BLaER1 treated with 17β-estradiol and CSF1 and Interleukin-3, amounts not matched to agents 10 nM and 100 nM (cell line): Measurements from ENCODE around the gene RAMP2.

Experiments
- H3K27ac ChIP-seq, 11 experiments: shearing (Covaris generic); formaldehyde crosslinking; 2 replicates each; pipeline ENCODE4 v1.8.1; 2022
- H3K27me3 ChIP-seq, 11 experiments: shearing (Covaris generic); formaldehyde crosslinking; 2 replicates each; pipeline ENCODE4 v1.8.1; 2022
- H3K36me3 ChIP-seq, 11 experiments: shearing (Covaris generic); formaldehyde crosslinking; 2 replicates each; pipeline ENCODE4 v1.8.1; 2022
- H3K4me1 ChIP-seq, 10 experiments: shearing (Covaris generic); formaldehyde crosslinking; 2 replicates each; pipeline ENCODE4 v1.8.1; 2022
- H3K4me2 ChIP-seq, 11 experiments: shearing (Covaris generic); formaldehyde crosslinking; 2 replicates each; pipeline ENCODE4 v1.8.1; 2022
- H3K4me3 ChIP-seq, 10 experiments: shearing (Covaris generic); formaldehyde crosslinking; 2 replicates each; pipeline ENCODE4 v1.8.1; 2022
- H3K9ac ChIP-seq, 11 experiments: shearing (Covaris generic); formaldehyde crosslinking; 2 replicates each; pipeline ENCODE4 v1.8.1; 2022
- H3K9me3 ChIP-seq, 11 experiments: shearing (Covaris generic); formaldehyde crosslinking; replicated peaks in 1 of 11; 2 replicates each; pipeline ENCODE4 v1.8.1; 2022
- H4K20me1 ChIP-seq, 11 experiments: shearing (Covaris generic); formaldehyde crosslinking; 2 replicates each; pipeline ENCODE4 v1.8.1; 2022
- Cebpa-rat ChIP-seq, 11 experiments: shearing (Covaris generic); IDR thresholded peaks; 2 replicates each; pipeline ENCODE4 v1.8.1; 2022

The RAMP2 gene

DNA sequence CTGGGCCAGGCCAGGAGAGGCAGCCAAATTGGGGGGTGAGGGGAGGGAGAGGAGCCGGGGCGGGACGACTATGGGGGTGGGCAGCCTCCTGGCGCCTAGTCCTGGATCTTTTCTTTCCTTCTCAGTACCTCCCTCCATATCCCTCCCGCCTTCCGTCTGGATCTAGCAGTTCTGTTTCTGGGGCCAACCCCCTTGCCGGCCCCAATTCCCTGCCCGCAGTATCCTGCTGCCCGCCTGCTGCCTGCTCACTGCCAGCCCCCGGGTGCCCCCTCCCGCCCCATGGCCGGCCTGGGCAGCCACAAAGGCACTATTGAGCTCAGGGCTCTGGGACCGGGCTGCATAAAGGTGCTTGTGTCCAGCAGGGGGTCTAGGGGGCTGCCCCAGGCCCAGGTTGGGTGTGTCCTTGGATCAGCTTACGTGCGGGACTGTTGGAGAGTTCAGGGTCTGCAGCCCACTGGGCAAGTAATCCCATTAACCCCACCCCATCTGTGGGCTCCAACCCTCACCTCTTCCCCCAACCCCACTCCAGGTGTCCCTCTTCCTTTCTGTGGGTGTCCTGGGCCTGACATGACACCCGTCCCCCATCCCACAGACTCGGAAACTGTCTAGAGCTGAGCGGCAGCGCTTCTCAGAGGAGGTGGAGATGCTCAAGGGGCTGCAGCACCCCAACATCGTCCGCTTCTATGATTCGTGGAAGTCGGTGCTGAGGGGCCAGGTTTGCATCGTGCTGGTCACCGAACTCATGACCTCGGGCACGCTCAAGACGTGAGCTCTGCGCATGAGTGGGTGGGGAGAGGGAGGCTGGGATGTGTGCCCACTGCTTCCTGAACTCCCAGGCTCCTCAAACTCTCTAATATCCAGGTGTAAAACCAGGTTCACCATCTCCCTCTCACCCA is 21.4 kb downstream of the RAMP2 start:
- H3K4me3 ChIP-seq = no peak overlapping the region
- H3K9ac ChIP-seq = no peak overlapping the region
- peaks cover 0 to 12% (median 0%) of the 10 kb centered on the region in 11 experiments; a peak in 1 of 22 replicates for H3K9me3 ChIP-seq
- peaks cover 86 to 100% (median 98%) of the 10 kb centered on the region in 11 experiments for H3K27me3 ChIP-seq
- H3K27ac ChIP-seq = no peak overlapping the region
- TF ChIP-seq Cebpa-rat (IDR thresholded peaks at IDR 0.05) = no peak
- no peak overlapping the region for H3K4me2 ChIP-seq
- H4K20me1 ChIP-seq = peaks cover 0 to 61% (median 14%) of the 10 kb centered on the region in 11 experiments; a peak in 14 of 22 replicates
- peaks cover 0 to 26% (median 22%) of the 10 kb centered on the region in 11 experiments; a peak in 15 of 22 replicates for H3K36me3 ChIP-seq
- H3K4me1 ChIP-seq = peaks cover 0 to 32% (median 8%) of the 10 kb centered on the region in 10 experiments; a peak in 13 of 20 replicates

- Histone ChIP-seq H3K4me1 (peaks cover 0 to 35% (median 8%) of the 10 kb centered on the region in 10 experiments; a peak in 13 of 20 replicates), H3K4me3 (no peak overlapping the region), H3K27me3 (peaks cover 86 to 100% (median 97%) of the 10 kb centered on the region in 11 experiments), H3K27ac (no peak overlapping the region), H3K9me3 (peaks cover 0 to 12% (median 0%) of the 10 kb centered on the region in 11 experiments; a peak in 1 of 22 replicates), H3K36me3 (peaks cover 0 to 19% (median 14%) of the 10 kb centered on the region in 11 experiments; a peak in 13 of 22 replicates), H4K20me1 (peaks cover 0 to 61% (median 14%) of the 10 kb centered on the region in 11 experiments; a peak in 14 of 22 replicates), H3K9ac (no peak overlapping the region), H3K4me2 (no peak overlapping the region)
- no peak for TF ChIP-seq Cebpa-rat (IDR thresholded peaks at IDR 0.05)
Observed at GRCh38 chr17:42783062-42783790, 22.2 kb downstream of the RAMP2 start.

GRCh38 chr17:42783791-42784138 is 22.7 kb downstream of the RAMP2 start:
- Histone ChIP-seq H3K4me3 (no peak overlapping the region), H3K27ac (no peak overlapping the region), H4K20me1 (peaks cover 0 to 56% (median 14%) of the 10 kb centered on the region in 11 experiments; a peak in 14 of 22 replicates), H3K9ac (no peak overlapping the region), H3K4me1 (peaks cover 0 to 29% (median 8%) of the 10 kb centered on the region in 10 experiments; a peak in 13 of 20 replicates), H3K9me3 (peaks cover 0 to 12% (median 0%) of the 10 kb centered on the region in 11 experiments; a peak in 1 of 22 replicates), H3K27me3 (peaks cover 83 to 97% (median 92%) of the 10 kb centered on the region in 11 experiments), H3K36me3 (peaks cover 0 to 14% (median 9%) of the 10 kb centered on the region in 11 experiments; a peak in 13 of 22 replicates), H3K4me2 (no peak overlapping the region)
- no peak for TF ChIP-seq Cebpa-rat (IDR thresholded peaks at IDR 0.05)

- Histone ChIP-seq H3K9ac (no peak overlapping the region), H3K4me2 (no peak overlapping the region), H3K36me3 (peaks cover 0 to 7% (median 3%) of the 10 kb centered on the region in 11 experiments; a peak in 9 of 22 replicates), H3K4me1 (peaks cover 0 to 25% (median 8%) of the 10 kb centered on the region in 10 experiments; a peak in 13 of 20 replicates), H4K20me1 (peaks cover 0 to 50% (median 14%) of the 10 kb centered on the region in 11 experiments; a peak in 14 of 22 replicates), H3K4me3 (no peak overlapping the region), H3K27me3 (peaks cover 77 to 91% (median 85%) of the 10 kb centered on the region in 11 experiments), H3K9me3 (peaks cover 0 to 12% (median 0%) of the 10 kb centered on the region in 11 experiments; a peak in 1 of 22 replicates), H3K27ac (no peak overlapping the region)
- TF ChIP-seq Cebpa-rat (IDR thresholded peaks at IDR 0.05) = no peak
Observed at GRCh38 chr17:42784409-42784808, 23.4 kb downstream of the RAMP2 start.

DNA sequence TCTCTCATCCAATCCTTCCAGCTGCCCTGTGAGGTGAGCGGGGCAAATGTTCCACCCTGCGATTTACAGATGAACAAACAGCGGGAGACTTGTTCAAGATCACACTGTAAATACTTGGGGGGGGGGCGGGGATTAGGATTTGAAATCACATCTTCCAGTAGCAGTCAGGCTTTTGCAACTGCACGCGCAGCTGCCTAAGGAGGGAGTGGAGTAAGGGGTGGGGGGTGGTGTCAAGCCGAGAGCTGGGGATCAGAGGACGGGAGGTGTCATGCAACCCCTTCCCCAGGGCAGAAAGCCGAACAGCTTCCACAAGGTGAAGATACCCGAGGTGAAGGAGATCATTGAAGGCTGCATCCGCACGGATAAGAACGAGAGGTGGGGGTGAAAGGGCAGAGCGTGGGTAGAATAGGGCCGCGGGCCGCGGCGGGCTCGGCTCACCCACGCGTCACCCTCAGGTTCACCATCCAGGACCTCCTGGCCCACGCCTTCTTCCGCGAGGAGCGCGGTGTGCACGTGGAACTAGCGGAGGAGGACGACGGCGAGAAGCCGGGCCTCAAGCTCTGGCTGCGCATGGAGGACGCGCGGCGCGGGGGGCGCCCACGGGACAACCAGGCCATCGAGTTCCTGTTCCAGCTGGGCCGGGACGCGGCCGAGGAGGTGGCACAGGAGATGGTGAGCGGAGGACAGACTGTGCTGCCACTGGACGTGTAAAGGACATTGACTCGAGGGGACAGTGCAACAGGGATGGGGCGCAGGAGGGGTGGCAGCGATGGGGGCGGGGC is 24.0 kb downstream of the RAMP2 start:
- Histone ChIP-seq H3K27me3 (peaks cover 71 to 85% (median 79%) of the 10 kb centered on the region in 11 experiments), H3K4me3 (no peak overlapping the region), H3K4me2 (no peak overlapping the region), H3K9ac (no peak overlapping the region), H3K4me1 (peaks cover 0 to 19% (median 6%) of the 10 kb centered on the region in 10 experiments; a peak in 13 of 20 replicates), H3K27ac (no peak overlapping the region), H3K9me3 (peaks cover 0 to 12% (median 0%) of the 10 kb centered on the region in 11 experiments; a peak in 1 of 22 replicates), H3K36me3 (0 out of 22 replicates have a peak, but pooled peaks cover 0 to 1% (median 0%) of the 10 kb centered on the region in 11 experiments), H4K20me1 (peaks cover 0 to 44% (median 14%) of the 10 kb centered on the region in 11 experiments; a peak in 13 of 22 replicates)
- no peak for TF ChIP-seq Cebpa-rat (IDR thresholded peaks at IDR 0.05)

GRCh38 chr17:42787266-42787665 is 26.2 kb downstream of the RAMP2 start:
- no peaks in the 10 kb centered on the region for H3K36me3 ChIP-seq
- H4K20me1 ChIP-seq = peaks cover 0 to 26% (median 0%) of the 10 kb centered on the region in 11 experiments; a peak in 7 of 22 replicates
- no peak for TF ChIP-seq Cebpa-rat (IDR thresholded peaks at IDR 0.05)
- H3K4me2 ChIP-seq = peak overlapping the region in 2 of 11 experiments; percentile 5 to 49; a peak in 3 of 22 replicates
- no peak overlapping the region for H3K4me3 ChIP-seq
- H3K9me3 ChIP-seq = peaks cover 0 to 12% (median 0%) of the 10 kb centered on the region in 11 experiments; a peak in 1 of 22 replicates
- H3K9ac ChIP-seq = no peak overlapping the region
- H3K27ac ChIP-seq = no peak overlapping the region
- H3K27me3 ChIP-seq = peaks cover 48 to 62% (median 57%) of the 10 kb centered on the region in 11 experiments
- H3K4me1 ChIP-seq = peaks cover 0 to 8% (median 0%) of the 10 kb centered on the region in 10 experiments; a peak in 5 of 20 replicates

- H3K4me1 ChIP-seq = peaks cover 3 to 29% (median 11%) of the 10 kb centered on the region in 10 experiments
- H3K9me3 ChIP-seq = no peaks in the 10 kb centered on the region
- H3K27me3 ChIP-seq = peaks cover 1 to 16% (median 10%) of the 10 kb centered on the region in 11 experiments; a peak in 16 of 22 replicates
- TF ChIP-seq Cebpa-rat (IDR thresholded peaks at IDR 0.05) = no peak
- no peaks in the 10 kb centered on the region; a peak in 1 of 22 replicates for H4K20me1 ChIP-seq
- H3K27ac ChIP-seq = no peak overlapping the region
- no peak overlapping the region for H3K4me3 ChIP-seq
- H3K36me3 ChIP-seq = peaks cover 0 to 19% (median 4%) of the 10 kb centered on the region in 11 experiments; a peak in 6 of 22 replicates
- no peak overlapping the region for H3K9ac ChIP-seq
- no peak overlapping the region for H3K4me2 ChIP-seq
Observed at GRCh38 chr17:42791948-42792347, 30.9 kb downstream of the RAMP2 start.

- peaks cover 0 to 20% (median 4%) of the 10 kb centered on the region in 11 experiments; a peak in 6 of 22 replicates for H3K36me3 ChIP-seq
- H4K20me1 ChIP-seq = no peaks in the 10 kb centered on the region; a peak in 1 of 22 replicates
- peaks cover 9 to 30% (median 17%) of the 10 kb centered on the region in 10 experiments for H3K4me1 ChIP-seq
- H3K4me2 ChIP-seq = no peak overlapping the region
- no peaks in the 10 kb centered on the region for H3K9me3 ChIP-seq
- no peak overlapping the region for H3K27ac ChIP-seq
- peaks cover 0 to 10% (median 4%) of the 10 kb centered on the region in 11 experiments; a peak in 10 of 22 replicates for H3K27me3 ChIP-seq
- H3K4me3 ChIP-seq = no peak overlapping the region
- TF ChIP-seq Cebpa-rat (IDR thresholded peaks at IDR 0.05) = no peak
- H3K9ac ChIP-seq = no peak overlapping the region
Observed at GRCh38 chr17:42792545-42792944, 31.5 kb downstream of the RAMP2 start.
